Stimulated activated CD4-positive, alpha-beta T cell treated with anti-CD3 and anti-CD28 coated beads, Interleukin-1b, Interleukin-23, amount 100 ng/mL, for 1 hour (primary cell): ENCODE measurements around the gene BMP7.
"Not testable (repeated sequence)": the region's sequence is repeated elsewhere in the genome, so short reads cannot be mapped to it uniquely, and the experiment has no call there.

Experiments
- DNase-seq, 2 donors: peaks; one replicate each; pipeline ENCODE4 v3.0.0-alpha.2; 2020; ENCODE audit warnings: low read depth in 2 of 2

BMP7 gene

GRCh38 chr20:57167971-57168701 is 98.3 kb downstream of the BMP7 start:
- no peak for DNase-seq

GRCh38 chr20:57167292-57167655 is 99.2 kb downstream of the BMP7 start:
- DNase-seq: no peak

- no peak for DNase-seq
These were observed 99.7 kb downstream of the BMP7 start for GRCh38 chr20:57166568-57167291.

GRCh38 chr20:57165427-57166004 is 100.9 kb downstream of the BMP7 start:
- DNase-seq: no peak

GRCh38 chr20:57164872-57165271 is 101.6 kb downstream of the BMP7 start:
- no peak for DNase-seq

GRCh38 chr20:57163041-57163440 is 103.4 kb downstream of the BMP7 start:
- DNase-seq: no peak

- DNase-seq: no peak
These were observed 104.1 kb downstream of the BMP7 start for GRCh38 chr20:57162362-57162652.

- DNase-seq: no peak
These were observed 104.7 kb downstream of the BMP7 start for GRCh38 chr20:57161478-57162361.

GRCh38 chr20:57160985-57161384 is 105.5 kb downstream of the BMP7 start:
- DNase-seq: no peak

- no peak for DNase-seq
These were observed 106.4 kb downstream of the BMP7 start for GRCh38 chr20:57159945-57160610.

- no peak for DNase-seq
These were observed 107.1 kb downstream of the BMP7 start for GRCh38 chr20:57159193-57159851.

- no peak for DNase-seq
These were observed 108.0 kb downstream of the BMP7 start for GRCh38 chr20:57158474-57158873.

GRCh38 chr20:57157787-57158186 is 108.7 kb downstream of the BMP7 start:
- not testable (repeated sequence) for DNase-seq

- no peak for DNase-seq
These were observed 109.2 kb downstream of the BMP7 start for GRCh38 chr20:57157106-57157691.

- DNase-seq: no peak
These were observed 110.3 kb downstream of the BMP7 start for GRCh38 chr20:57156011-57156729.

- no peak for DNase-seq
These were observed 111.0 kb downstream of the BMP7 start for GRCh38 chr20:57155415-57155814.

GRCh38 chr20:57153238-57153905 is 113.1 kb downstream of the BMP7 start:
- DNase-seq: no peak

GRCh38 chr20:57152557-57152956 is 113.9 kb downstream of the BMP7 start:
- DNase-seq: no peak

- no peak for DNase-seq
These were observed 115.9 kb downstream of the BMP7 start for GRCh38 chr20:57150559-57150958.

GRCh38 chr20:57148263-57148662 is 118.2 kb downstream of the BMP7 start:
- DNase-seq: no peak
